GM04504 (cell line): Measurements from ENCODE around the gene SLC34A3.

Experiments used
- DNase-seq: peaks from one replicate; pipeline ENCODE4 v3.0.0-alpha.2; 2012; ENCODE audit warnings: low read depth

Gene SLC34A3

GRCh38 chr9:137275588-137276472, 45.1 kb downstream of the SLC34A3 start:
- no peak for DNase-seq

DNA sequence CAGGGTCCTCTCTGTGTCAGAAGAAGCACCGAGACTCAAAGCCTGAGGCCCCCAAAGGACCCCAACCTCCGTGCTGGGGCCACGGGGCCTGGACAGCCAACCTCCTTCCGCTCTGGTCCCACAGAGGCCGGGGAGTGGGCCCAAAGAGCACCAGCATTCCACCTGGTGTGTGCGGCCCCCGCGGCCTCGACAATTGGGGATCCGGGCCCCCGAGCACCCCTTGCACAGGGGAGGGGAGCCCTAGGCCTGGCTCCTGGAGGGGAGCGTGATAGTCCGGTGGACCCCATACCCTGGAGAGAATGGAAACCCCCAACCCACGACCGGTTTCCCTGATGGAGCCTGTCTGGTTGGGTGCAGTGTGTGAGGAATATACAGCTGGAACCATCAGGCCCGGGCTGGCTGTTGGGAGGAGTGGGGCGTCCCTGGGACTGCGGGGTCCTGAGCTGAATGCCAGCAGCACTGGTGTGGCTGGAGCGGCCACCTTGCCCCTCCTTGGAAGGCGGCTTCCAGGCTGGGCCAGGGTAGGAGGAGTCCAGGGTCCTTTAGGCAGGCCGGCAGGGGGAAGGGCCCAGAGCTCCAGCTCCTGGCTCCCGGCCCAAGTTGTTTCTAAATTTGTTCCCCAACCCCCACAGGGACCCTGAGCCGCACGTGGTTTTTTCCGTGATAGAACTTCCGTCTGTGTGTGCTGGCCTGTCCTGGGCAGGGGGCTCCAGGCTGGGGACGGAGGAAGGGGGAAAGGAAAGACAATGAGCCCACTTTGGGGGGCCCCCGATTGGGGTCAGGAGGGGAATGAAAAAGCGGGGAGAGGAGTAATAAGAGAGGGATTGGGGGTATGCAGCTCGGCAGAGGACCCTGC, 46.0 kb downstream of the SLC34A3 start:
- no peak for DNase-seq

GRCh38 chr9:137277329-137278041, 46.8 kb downstream of the SLC34A3 start, which contains the start of gene TOR4A:
Gene TOR4A, plus strand, starts transcription at chr9:137277726. Its CDS starts 964 bp downstream, at chr9:137278690.
- DNase-seq = no peak

GRCh38 chr9:137278061-137278701, 47.5 kb downstream of the SLC34A3 start:
- DNase-seq = no peak

GRCh38 chr9:137278721-137279711, 48.3 kb downstream of the SLC34A3 start:
- DNase-seq = no peak

DNA sequence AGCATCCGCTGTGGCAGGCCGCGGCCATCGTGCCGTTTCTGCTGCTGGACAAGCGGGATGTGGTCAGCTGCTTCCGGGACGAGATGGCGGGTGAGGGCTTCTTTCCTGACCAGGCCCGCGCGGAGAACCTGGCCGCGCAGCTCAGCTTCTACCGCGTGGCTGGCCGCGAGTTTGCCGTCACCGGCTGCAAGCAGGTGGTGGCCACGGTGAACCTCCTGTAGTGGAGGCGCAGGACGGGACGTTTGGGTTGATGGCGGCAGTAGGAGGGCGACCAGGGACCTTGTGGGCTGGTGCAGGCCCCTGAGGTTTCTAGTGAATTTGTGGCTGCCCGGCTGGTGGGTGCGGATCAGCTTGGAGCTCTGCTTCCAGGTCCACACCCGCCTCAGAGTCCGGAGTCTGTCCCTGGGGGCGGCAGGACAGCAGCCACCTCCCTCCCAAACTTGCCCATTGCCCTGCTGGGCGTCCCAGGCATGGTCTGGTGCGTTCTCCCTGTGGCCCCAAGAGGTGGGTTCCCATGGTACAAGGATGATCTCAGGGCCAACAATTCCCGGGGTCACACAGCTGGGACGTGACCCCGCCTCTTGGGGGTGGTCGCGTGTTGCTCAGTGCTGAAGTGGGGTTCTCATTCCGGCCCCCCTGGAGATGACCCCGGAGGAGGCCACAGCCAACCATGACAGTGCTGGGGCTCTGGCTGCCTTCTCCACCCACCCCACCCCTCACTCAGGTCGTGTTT, 49.2 kb downstream of the SLC34A3 start:
- no peak for DNase-seq

DNA sequence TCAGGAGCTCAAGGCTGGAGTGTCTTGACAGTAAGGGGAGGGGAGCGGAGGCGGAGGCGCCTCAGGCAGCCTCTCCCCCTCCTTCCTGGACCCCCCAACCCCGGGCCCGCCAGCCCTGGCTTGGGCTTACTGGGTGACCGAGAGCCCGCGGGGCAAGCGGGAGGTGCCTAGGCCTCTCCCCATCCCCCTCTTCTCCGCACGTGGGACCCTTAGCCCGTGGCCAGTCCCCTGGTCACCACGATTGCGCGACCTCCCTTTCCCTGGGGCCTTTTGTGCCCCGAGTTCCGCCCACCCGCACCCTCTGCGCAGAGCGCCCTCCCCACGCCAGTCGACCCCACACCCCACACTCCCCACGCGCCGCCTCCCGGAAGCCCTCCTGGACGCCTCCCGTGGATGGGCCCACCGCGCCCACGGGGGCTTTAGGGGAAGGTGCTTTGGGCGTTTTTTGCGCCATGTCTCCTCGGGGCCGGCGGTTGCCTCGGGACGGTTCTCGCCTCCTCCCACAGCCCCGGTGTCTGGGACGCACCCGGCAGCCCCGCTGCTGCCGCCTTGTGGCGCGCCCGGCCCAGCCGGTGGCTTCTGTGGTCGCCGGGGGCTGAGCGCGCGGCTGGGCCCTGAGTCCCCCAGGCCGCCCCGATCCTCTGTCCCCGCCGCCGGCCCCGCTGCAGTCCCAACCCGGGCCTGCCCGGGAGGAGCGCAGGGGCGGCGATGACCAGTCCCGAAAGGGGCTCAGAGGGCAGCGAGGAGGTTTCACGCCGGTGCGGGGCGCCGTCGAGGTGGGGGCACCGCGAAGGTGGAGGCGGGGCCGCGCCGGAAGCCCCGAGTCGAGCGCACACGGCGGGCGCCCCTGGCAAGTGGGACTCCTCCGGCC, 50.0 kb downstream of the SLC34A3 start:
- no peak for DNase-seq

DNA sequence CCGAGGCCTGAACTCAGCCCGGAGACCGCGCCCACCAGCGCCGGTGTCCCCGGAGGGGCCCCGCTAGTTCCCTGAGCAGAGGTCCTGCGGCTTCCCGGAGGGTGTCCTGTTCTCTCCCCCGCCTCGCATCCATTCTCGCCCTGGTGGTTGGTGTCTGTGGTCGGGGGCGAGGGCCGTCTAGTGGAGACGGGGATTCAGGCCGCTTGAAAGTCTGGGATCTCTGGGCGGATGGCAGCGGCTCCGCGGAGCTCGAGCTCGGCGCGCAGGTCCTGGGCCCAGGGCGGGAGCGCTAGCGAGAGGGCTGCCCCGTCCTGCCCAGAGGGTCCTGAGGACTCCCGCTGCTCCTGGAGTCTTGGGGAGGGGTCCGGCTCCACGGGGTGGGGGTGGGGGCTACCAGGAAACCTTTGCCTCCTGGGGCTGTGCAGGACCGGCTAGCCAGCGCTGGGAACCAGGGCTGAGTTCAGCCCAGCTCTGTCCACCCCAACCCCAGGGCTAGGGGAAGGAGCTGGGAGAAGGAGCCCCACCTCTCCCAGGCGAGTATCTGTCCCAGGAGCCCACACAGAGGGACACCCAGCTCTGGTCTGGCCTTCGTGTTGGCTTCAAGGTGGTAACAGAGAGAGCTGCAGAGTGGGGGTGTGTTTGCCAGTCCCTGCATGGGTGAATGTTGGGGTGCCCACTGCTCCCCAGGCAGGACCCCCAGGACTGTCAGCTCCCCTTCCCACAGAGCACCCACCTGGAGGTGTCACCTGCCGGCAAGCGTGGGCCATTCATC, 50.8 kb downstream of the SLC34A3 start:
- no peak for DNase-seq
